GM21367 (cell line): Measurements from ENCODE around the gene C1orf116.

Experiments
- ATAC-seq: cut with Tn5 transposase; IDR thresholded peaks from one replicate; pipeline ENCODE4 v1.9.1; 2021; ENCODE audit not compliant: unreplicated experiment

Gene C1orf116

GRCh38 chr1:207020709-207021107 is 11.8 kb downstream of the C1orf116 start:
- ATAC-seq = no peak

GRCh38 chr1:207020065-207020708 is 12.4 kb downstream of the C1orf116 start:
- no peak for ATAC-seq

DNA sequence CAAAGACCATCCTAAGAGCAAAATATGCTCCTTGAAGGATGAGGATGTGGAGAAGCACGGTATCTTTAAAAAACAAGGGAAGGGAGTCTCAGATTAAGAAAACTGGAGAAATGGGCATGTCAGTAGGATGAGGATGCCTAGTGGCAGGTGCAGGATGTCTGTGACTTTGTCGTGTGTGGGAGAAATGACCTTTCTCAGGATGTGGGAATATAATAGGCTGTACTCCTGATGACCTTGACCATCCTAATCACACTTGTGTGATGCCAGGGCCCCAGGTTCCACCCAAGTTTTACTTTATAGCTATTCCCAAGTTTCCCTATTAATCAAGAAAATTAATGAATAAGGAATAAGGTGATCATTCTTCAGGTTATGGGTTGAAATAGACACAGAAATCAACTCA is 12.9 kb downstream of the C1orf116 start:
- no peak for ATAC-seq

- no peak for ATAC-seq
These were observed 13.4 kb downstream of the C1orf116 start for GRCh38 chr1:207019161-207019560.

- ATAC-seq = no peak
These were observed 13.8 kb downstream of the C1orf116 start for GRCh38 chr1:207018707-207019106.

DNA sequence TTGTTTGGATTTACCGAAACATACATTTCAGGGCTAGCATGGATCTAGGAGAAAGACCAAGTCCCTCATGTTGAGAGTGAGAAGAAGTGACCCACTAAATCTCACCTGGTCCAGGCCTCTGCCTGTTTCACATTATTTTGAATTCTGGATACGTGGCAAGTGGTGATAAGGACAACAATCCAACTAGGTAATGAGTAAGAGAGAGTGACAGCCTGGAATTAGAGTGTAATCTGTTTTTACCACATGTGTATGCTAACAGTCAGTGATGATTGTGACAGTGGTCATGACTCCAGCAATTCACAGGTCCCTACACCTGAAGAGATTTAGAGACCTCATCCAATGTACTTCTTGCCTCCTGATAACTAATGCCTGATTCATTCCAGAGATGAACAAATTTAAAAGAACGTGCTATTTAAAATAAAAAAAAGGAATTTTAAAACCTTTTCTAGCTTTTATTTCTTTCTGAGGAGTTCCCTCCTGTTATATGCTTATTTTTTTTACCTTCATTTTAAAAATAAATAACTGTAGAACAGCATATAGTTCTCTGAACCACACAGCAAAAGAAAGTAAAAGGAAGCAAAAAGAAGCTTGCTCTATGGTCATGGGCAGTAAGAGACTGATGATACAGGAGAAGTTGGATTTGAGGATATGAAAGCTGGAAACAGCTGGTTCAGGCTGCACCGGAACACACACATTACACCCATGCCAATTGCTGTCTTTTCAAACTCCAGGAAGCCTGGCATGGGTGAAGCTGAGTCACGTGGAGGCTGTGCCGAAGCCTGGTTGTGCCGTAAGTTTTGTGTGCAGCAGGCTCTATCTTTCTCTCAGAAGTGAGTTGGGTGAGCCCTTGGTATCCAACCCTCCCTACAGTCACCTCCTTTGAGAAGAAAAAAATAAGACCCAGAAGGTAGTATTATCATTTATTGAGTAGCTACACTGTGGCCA is 14.7 kb downstream of the C1orf116 start:
- no peak for ATAC-seq

DNA sequence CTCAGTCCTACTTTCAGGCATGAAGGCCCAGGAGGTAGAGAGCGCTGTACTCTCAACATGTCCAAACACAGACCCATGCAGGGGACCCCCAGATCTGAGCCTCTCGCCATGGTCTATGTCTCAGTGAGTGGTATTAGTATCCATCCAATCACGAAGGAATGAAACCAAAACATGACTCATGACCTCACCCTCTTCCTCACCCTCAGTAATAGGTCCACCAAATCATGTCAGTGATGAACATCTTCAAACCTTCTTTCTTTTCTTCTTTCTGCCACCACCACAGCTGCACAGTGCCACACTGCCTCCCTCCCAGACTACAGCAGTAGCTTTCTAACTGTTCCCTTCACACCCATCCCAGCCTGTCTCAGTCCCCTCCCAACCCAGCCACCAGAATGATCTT is 16.8 kb downstream of the C1orf116 start:
- no peak for ATAC-seq

GRCh38 chr1:207014728-207015127 is 17.8 kb downstream of the C1orf116 start:
- no peak for ATAC-seq

GRCh38 chr1:207013321-207014085 is 19.1 kb downstream of the C1orf116 start:
- no peak for ATAC-seq

DNA sequence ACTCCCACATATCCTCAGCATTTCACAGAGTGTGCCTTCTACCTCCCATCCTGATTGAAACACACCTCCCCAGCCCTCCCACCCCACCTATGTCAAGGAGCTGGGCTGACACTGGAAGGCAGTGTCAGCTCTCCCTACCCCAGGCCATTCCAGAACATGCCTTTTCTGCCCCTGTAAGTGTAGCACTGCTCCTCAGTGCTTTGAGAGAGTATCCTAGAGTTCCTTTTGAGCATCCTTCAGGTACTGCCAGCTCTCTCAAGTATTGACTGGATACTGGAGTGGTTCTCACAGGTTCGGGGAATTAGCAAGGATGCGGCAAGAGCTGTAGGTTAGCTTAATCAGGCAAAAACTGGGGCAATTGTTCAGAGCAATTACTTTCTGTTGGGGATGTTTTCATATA is 21.8 kb downstream of the C1orf116 start:
- ATAC-seq = no peak

GRCh38 chr1:207009945-207010344 is 22.6 kb downstream of the C1orf116 start:
- no peak for ATAC-seq

DNA sequence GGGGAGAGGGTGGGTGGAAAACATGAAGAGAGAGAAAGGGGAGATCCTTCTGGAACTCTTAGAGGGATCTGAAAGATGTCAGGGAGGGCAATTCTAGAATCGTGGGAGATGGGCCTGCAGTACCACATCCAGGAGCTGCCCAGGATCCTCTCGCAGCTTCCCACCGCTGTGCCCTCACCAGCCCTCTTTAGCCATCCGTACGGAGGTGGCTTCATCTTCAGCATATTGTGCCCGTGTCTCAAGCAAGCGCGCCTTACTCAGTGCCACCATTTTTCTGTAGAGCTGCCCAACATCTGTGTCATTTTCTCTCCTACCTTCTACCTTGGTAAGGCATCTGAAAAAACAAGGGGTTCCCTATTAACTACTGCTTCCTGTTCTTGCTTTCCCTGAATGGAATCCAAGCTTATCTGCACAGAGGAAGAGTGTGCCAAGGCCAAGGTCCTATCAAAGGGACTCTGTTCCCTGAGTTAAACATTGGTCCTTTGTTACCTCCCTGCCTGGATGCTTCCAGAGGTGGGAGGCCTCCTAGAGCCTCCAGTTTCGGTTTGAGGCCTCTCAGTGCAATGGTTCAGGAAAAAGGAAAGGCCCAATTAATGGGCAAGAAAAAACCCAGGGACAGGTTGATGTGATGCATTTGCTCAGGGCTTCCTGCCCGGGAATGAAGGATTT is 23.2 kb downstream of the C1orf116 start:
- no peak for ATAC-seq

GRCh38 chr1:207007352-207008033 is 25.1 kb downstream of the C1orf116 start:
- ATAC-seq = no peak

DNA sequence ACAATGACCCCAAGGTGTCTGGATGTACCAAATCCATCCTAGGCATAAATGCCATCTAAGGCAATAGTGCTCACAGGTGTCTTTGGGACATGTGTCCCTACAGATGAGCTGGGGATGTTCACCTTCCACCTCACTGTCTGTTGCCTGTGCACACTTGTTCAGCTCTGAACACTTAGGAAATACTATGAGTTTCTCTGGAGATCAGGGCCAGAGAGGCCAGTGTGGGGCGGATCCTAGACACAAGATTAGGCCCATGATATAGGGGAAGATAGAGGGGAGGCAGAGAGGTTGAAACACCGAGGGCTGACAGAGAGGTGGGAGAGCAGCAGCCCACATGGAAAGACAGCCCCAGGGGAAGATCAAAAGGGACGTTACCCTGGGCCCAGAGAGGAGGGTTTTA is 25.6 kb downstream of the C1orf116 start:
- ATAC-seq = no peak

GRCh38 chr1:207006083-207006482 is 26.5 kb downstream of the C1orf116 start:
- ATAC-seq = no peak

DNA sequence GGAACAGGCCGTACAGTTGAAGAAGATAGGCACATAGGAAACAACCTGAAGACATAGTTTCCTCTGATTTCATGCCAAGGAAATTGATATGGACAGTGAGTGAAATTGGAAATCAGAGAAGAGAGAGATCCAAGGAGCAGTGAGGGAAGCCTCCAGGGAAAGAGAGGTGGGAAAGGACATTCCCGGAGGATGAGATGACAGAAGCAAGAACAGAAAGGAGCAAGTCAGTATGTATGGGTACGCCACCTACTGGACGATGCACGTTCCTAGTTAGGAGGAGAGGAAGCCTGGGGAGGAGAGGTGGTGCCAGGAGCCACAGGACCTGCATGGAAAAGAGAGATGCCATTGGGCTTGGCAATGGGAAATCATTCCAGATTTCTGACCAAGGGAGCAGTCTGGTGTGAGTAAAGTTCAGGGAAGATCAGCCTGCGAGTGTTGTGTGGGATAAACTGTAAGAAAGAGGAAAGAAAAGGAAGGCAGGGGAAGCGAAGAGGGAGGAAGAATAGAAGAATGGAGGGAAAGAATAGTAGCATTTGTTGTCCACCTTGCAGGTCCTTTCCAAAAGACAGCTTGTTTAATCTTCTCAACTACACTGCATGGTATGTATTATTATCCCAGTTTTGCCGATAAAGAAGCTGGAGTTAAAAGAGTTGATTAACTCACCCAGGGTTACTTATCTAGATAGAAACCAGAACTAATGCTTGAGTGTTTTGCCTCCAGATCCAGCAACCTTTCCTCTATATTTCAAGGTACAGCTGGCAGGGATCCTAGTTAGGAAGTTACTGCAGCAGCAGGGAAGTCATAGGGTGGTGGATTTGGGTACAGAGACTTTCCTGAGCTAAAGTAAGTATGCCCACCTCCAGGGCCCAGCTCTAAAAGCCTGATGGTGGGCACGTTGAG is 27.4 kb downstream of the C1orf116 start:
- ATAC-seq = no peak

DNA sequence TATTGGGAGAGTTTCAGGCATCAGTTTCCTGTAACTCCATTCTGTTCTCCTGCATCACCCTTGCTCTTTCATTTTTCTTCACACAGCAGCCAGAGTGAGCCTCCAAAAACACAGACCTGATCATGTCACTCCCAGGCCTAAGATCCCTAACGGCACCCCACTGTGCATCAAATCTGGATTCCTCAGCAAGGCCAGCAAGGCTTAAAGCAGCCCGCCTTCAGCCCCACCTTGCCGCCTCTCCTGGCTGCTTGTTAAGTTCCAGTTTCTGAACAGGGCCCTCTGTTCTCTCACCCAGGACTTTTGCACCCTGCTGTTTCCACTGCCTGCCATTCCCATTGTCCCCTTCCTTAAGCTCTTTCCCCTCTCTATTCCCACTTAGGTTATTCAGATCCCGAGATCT is 29.3 kb downstream of the C1orf116 start:
- ATAC-seq = no peak

GRCh38 chr1:207002724-207003146 is 29.8 kb downstream of the C1orf116 start:
- ATAC-seq = no peak

DNA sequence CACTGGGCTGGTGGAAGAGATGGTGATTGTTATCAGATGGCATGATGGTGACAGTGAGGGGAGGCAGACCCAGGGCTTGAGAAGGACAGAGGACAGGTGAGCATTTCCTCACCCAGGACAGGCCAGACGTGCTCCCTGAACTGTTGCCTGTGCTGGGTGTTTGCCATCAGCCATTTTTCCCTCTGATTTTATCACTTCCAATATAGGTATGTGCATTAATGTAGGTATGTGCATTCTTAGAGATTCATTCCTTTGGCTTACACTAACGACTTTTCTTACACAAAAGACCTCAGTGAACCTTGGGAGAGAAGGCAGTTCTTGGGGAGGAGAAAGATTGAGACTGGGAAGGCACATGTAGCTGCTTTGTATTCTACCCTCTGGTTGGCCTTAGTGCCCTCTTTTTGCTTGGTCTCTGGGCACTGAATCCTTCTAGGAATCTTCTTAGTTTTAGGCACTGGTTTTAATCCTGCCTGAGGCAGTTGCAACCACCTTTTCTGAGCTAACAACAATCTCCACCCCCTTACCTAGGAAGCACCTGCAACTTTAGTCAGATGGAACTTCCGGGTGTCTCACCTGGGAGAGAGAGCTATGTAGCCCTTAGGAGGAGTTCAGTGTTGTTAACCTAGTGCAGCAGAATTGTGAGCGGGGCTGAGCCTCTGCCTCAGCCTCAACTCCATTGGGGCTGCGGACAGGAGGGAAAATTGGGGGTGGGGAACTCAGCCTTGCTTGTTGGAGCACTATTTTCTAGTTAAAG is 30.9 kb downstream of the C1orf116 start:
- ATAC-seq = no peak
